Measurements from ENCODE around the gene ZDHHC18. TPM values are rescaled to one million over a fixed set of nuclear protein-coding genes. Genes with fewer than 3 reads are reported as not detected.

The ZDHHC18 gene
- total RNA-seq, 2 experiments from 2014 or later, result 18.2 to 19.5 TPM

DNA sequence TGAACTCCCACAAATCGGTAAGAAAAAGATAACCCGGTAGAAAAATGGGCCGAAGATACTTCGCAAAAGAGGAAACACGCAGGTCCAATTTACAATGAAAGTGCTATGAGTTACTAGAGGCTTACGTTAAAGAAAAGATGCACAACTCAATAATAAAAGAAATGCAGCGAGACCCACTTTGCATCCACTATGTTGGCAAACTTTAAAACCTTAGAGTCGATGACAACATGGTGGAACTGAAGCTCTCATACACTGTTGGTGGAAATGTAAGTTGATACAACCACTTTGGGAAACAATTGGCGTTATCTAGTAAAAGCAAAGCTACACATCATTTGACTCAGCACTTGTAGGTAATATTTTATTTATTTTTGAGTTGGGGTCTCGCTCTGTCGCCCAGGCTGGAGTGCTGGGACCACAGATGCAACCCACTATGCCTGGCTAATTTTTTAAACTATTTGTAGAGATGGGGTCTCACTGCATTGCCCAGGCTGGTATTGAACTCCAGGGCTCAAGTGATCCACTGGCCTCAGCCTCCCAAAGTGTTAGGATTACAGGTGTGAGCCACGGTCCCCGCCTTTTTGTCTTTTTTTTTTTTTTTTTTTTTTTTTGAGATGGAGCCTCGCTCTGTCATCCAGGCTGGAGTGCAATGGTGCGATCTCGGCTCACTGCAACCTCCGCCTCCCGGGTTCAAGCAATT, 74.5 kb downstream of the ZDHHC18 start:
- Histone ChIP-seq H3K36me3 (ENCODE audit: insufficient read depth, low read length) (peaks cover 12% of the 10 kb centered on the region; the same call in 1 of the 2 replicates), H3K27ac (ENCODE audit: low read depth, low read length, poor library complexity, severe bottlenecking) (peak overlapping the region; percentile 43), H3K9me2 (ENCODE audit: insufficient read depth, low read length) (no peaks in the 10 kb centered on the region), H3K79me2 (ENCODE audit: insufficient read depth, low read depth, low read length) (peaks cover 17% of the 10 kb centered on the region), H3K4me3 (ENCODE audit: low read depth, low read length, poor library complexity, severe bottlenecking) (peak overlapping the region; percentile 91), H4K20me1 (ENCODE audit: insufficient read depth, low read length) (no peaks in the 10 kb centered on the region), H3K4me1 (ENCODE audit: insufficient read depth, low read length, poor library complexity, severe bottlenecking) (peaks cover 16% of the 10 kb centered on the region), H2AFZ (ENCODE audit: low read length) (peak overlapping the region; percentile 99), H3K9me3 (ENCODE audit: low read length) (no peaks in the 10 kb centered on the region), H3K4me2 (ENCODE audit: low read length) (peak overlapping the region; percentile 83)
- intact Hi-C loops (cut with micrococcal nuclease; ENCODE audit: unreplicated experiment), result no loop called here
- CTCF ChIA-PET (ENCODE audit: unreplicated experiment), result interaction anchor here (1.0 to 1.2 kb wide), 2 partner anchors 11 to 144 kb away, joined by 3 to 4 read pairs; partner anchors contain the start of gene GPN2
- POLR2A ChIA-PET, result interaction anchor here (0.6 to 3.4 kb wide), 9 partner anchors 8 to 360 kb away, joined by 3 to 22 read pairs (median 3); partner anchors contain the start of genes GPN2 and NUDC
- TF ChIP-seq, protein P1, sequence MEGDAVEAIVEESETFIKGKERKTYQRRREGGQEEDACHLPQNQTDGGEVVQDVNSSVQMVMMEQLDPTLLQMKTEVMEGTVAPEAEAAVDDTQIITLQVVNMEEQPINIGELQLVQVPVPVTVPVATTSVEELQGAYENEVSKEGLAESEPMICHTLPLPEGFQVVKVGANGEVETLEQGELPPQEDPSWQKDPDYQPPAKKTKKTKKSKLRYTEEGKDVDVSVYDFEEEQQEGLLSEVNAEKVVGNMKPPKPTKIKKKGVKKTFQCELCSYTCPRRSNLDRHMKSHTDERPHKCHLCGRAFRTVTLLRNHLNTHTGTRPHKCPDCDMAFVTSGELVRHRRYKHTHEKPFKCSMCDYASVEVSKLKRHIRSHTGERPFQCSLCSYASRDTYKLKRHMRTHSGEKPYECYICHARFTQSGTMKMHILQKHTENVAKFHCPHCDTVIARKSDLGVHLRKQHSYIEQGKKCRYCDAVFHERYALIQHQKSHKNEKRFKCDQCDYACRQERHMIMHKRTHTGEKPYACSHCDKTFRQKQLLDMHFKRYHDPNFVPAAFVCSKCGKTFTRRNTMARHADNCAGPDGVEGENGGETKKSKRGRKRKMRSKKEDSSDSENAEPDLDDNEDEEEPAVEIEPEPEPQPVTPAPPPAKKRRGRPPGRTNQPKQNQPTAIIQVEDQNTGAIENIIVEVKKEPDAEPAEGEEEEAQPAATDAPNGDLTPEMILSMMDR (conservative IDR thresholded peaks at IDR 0.05; ENCODE audit: low read length), result no peak
- TF ChIP-seq EZH2phosphoT487 (IDR thresholded peaks at IDR 0.05; ENCODE audit: borderline replicate concordance, low read depth, low read length), result no peak
- TSS peak; percentile 96 for BruUV-seq (replicated peaks)
- DNase-seq (ENCODE audit: low spot score), result no peak

Small RNA genes within 50 kb of the gene (small RNA-seq; reads per million reads assigned to genes)
- gene RN7SL165P, result not detected

Other genes with a start within 250 kb of the ZDHHC18 start
- 51.8 and 55.2 TPM in 2 replicates for gene ARID1A, start 130.7 kb upstream of the ZDHHC18 start, total RNA-seq (2014; rRNA removed; shearing (Covaris generic))
- 123 and 128 TPM in 2 replicates for gene ARID1A, start 130.7 kb upstream of the ZDHHC18 start, total RNA-seq (2022)
- 8.2 and 10.3 TPM in 2 replicates for gene PIGV, start 38.7 kb upstream of the ZDHHC18 start, total RNA-seq (2014; rRNA removed; shearing (Covaris generic))
- 15.2 and 18.0 TPM in 2 replicates for gene PIGV, start 38.7 kb upstream of the ZDHHC18 start, total RNA-seq (2022)
- gene SFN, start 36.5 kb downstream of the ZDHHC18 start, total RNA-seq (2014; rRNA removed; shearing (Covaris generic)), result 0.75 and 0.95 TPM in 2 replicates
- gene SFN, start 36.5 kb downstream of the ZDHHC18 start, total RNA-seq (2022), result 1.8 and 3.9 TPM in 2 replicates
- gene GPN2, start 63.6 kb downstream of the ZDHHC18 start, total RNA-seq (2014; rRNA removed; shearing (Covaris generic)), result 17.5 and 18.1 TPM in 2 replicates
- gene GPN2, start 63.6 kb downstream of the ZDHHC18 start, total RNA-seq (2022), result 43.7 and 46.6 TPM in 2 replicates
- gene GPATCH3, start 73.8 kb downstream of the ZDHHC18 start, total RNA-seq (2014; rRNA removed; shearing (Covaris generic)), result 9.2 and 13.8 TPM in 2 replicates
- gene GPATCH3, start 73.8 kb downstream of the ZDHHC18 start, total RNA-seq (2022), result 15.2 and 17.4 TPM in 2 replicates
- gene NR0B2, start 87.3 kb downstream of the ZDHHC18 start, total RNA-seq (2014; rRNA removed; shearing (Covaris generic)), result not detected in 2 replicates
- gene NR0B2, start 87.3 kb downstream of the ZDHHC18 start, total RNA-seq (2022), result not detected in 2 replicates
- 65.7 and 89.3 TPM in 2 replicates for gene NUDC, start 95.1 kb downstream of the ZDHHC18 start, total RNA-seq (2014; rRNA removed; shearing (Covaris generic))
- gene NUDC, start 95.1 kb downstream of the ZDHHC18 start, total RNA-seq (2022), result 96.0 and 106 TPM in 2 replicates
- gene KDF1, start 133.8 kb downstream of the ZDHHC18 start, total RNA-seq (2014; rRNA removed; shearing (Covaris generic)), result not detected in 2 replicates
- gene KDF1, start 133.8 kb downstream of the ZDHHC18 start, total RNA-seq (2022), result not detected in 2 replicates
- gene TRNP1, start 167.0 kb downstream of the ZDHHC18 start, total RNA-seq (2014; rRNA removed; shearing (Covaris generic)), result 0.13 and 0.19 TPM in 2 replicates
- not detected in 2 replicates for gene TRNP1, start 167.0 kb downstream of the ZDHHC18 start, total RNA-seq (2022)
- gene TENT5B, start 186.2 kb downstream of the ZDHHC18 start, total RNA-seq (2014; rRNA removed; shearing (Covaris generic)), result not detected in 2 replicates
- not detected in 2 replicates for gene TENT5B, start 186.2 kb downstream of the ZDHHC18 start, total RNA-seq (2022)

Measured in OCI-LY7 (cell line).